ENCODE results near the gene DIPK1C.

The DIPK1C gene

GRCh38 chr18:74479486-74480148, 22.5 kb upstream of the DIPK1C start:
- no peaks in the 10 kb centered on the region for H3K9me3 ChIP-seq (ENCODE audit: low read length)
- no peaks in the 10 kb centered on the region for H3K36me3 ChIP-seq (ENCODE audit: insufficient read depth, low read length)
- no peaks in the 10 kb centered on the region for H3K27me3 ChIP-seq (ENCODE audit: control insufficient read depth in 1 of 2, insufficient read depth in 2 of 2, low read length in 2 of 2)
- H3K4me3 ChIP-seq (ENCODE audit: low read depth in 1 of 2, low read length in 2 of 2), result no peak overlapping the region
- no peak overlapping the region for H3K9ac ChIP-seq (ENCODE audit: low read length)
- peaks cover 3% of the 10 kb centered on the region for H3K4me1 ChIP-seq (ENCODE audit: insufficient read depth, low read length)
- no peak overlapping the region for H3K27ac ChIP-seq (ENCODE audit: low read depth, low read length)

GRCh38 chr18:74478880-74479279, 21.8 kb upstream of the DIPK1C start:
- Histone ChIP-seq H3K27ac (ENCODE audit: low read depth, low read length) (no peak overlapping the region), H3K4me1 (ENCODE audit: insufficient read depth, low read length) (no peaks in the 10 kb centered on the region)

GRCh38 chr18:74478316-74478715, 21.2 kb upstream of the DIPK1C start:
- Histone ChIP-seq H3K4me3 (ENCODE audit: low read depth in 1 of 2, low read length in 2 of 2) (no peak overlapping the region), H3K27me3 (ENCODE audit: control insufficient read depth in 1 of 2, insufficient read depth in 2 of 2, low read length in 2 of 2) (no peaks in the 10 kb centered on the region), H3K36me3 (ENCODE audit: insufficient read depth, low read length) (no peaks in the 10 kb centered on the region), H3K9me3 (ENCODE audit: low read length) (no peaks in the 10 kb centered on the region), H3K9ac (ENCODE audit: low read length) (no peak overlapping the region), H3K27ac (ENCODE audit: low read depth, low read length) (no peak overlapping the region), H3K4me1 (ENCODE audit: insufficient read depth, low read length) (no peaks in the 10 kb centered on the region)

More at GRCh38 chr18:74478880-74479279, 21.8 kb upstream of the DIPK1C start:
- H3K4me3 ChIP-seq (ENCODE audit: low read depth in 1 of 2, low read length in 2 of 2), result no peak overlapping the region
- no peak overlapping the region for H3K9ac ChIP-seq (ENCODE audit: low read length)
- no peaks in the 10 kb centered on the region for H3K36me3 ChIP-seq (ENCODE audit: insufficient read depth, low read length)
- H3K9me3 ChIP-seq (ENCODE audit: low read length), result no peaks in the 10 kb centered on the region
- no peaks in the 10 kb centered on the region for H3K27me3 ChIP-seq (ENCODE audit: control insufficient read depth in 1 of 2, insufficient read depth in 2 of 2, low read length in 2 of 2)

GRCh38 chr18:74477771-74478170, 20.7 kb upstream of the DIPK1C start:
- no peak overlapping the region for H3K27ac ChIP-seq (ENCODE audit: low read depth, low read length)
- no peak overlapping the region for H3K4me3 ChIP-seq (ENCODE audit: low read depth in 1 of 2, low read length in 2 of 2)
- H3K9me3 ChIP-seq (ENCODE audit: low read length), result no peaks in the 10 kb centered on the region
- no peaks in the 10 kb centered on the region for H3K4me1 ChIP-seq (ENCODE audit: insufficient read depth, low read length)
- no peak overlapping the region for H3K9ac ChIP-seq (ENCODE audit: low read length)
- H3K27me3 ChIP-seq (ENCODE audit: control insufficient read depth in 1 of 2, insufficient read depth in 2 of 2, low read length in 2 of 2), result no peaks in the 10 kb centered on the region
- H3K36me3 ChIP-seq (ENCODE audit: insufficient read depth, low read length), result no peaks in the 10 kb centered on the region

- Histone ChIP-seq H3K4me1 (ENCODE audit: insufficient read depth, low read length) (no peaks in the 10 kb centered on the region), H3K9ac (ENCODE audit: low read length) (no peak overlapping the region)
These were observed 19.0 kb upstream of the DIPK1C start for GRCh38 chr18:74476140-74476539.

GRCh38 chr18:74473976-74474640, 17.0 kb upstream of the DIPK1C start:
- Histone ChIP-seq H3K9ac (ENCODE audit: low read length) (no peak overlapping the region), H3K4me1 (ENCODE audit: insufficient read depth, low read length) (peaks cover 2% of the 10 kb centered on the region), H3K27me3 (ENCODE audit: control insufficient read depth in 1 of 2, insufficient read depth in 2 of 2, low read length in 2 of 2) (no peaks in the 10 kb centered on the region), H3K27ac (ENCODE audit: low read depth, low read length) (no peak overlapping the region), H3K36me3 (ENCODE audit: insufficient read depth, low read length) (no peaks in the 10 kb centered on the region), H3K9me3 (ENCODE audit: low read length) (no peaks in the 10 kb centered on the region), H3K4me3 (ENCODE audit: low read depth in 1 of 2, low read length in 2 of 2) (no peak overlapping the region)

More at GRCh38 chr18:74476140-74476539, 19.0 kb upstream of the DIPK1C start:
- H3K9me3 ChIP-seq (ENCODE audit: low read length), result no peaks in the 10 kb centered on the region
- no peak overlapping the region for H3K4me3 ChIP-seq (ENCODE audit: low read depth in 1 of 2, low read length in 2 of 2)
- H3K36me3 ChIP-seq (ENCODE audit: insufficient read depth, low read length), result no peaks in the 10 kb centered on the region
- no peaks in the 10 kb centered on the region for H3K27me3 ChIP-seq (ENCODE audit: control insufficient read depth in 1 of 2, insufficient read depth in 2 of 2, low read length in 2 of 2)
- H3K27ac ChIP-seq (ENCODE audit: low read depth, low read length), result no peak overlapping the region

- Histone ChIP-seq H3K9ac (ENCODE audit: low read length) (no peak overlapping the region), H3K36me3 (ENCODE audit: insufficient read depth, low read length) (no peaks in the 10 kb centered on the region), H3K27ac (ENCODE audit: low read depth, low read length) (no peak overlapping the region)
These were observed 15.2 kb upstream of the DIPK1C start for GRCh38 chr18:74472312-74472711.

GRCh38 chr18:74468547-74469061, 11.5 kb upstream of the DIPK1C start:
- Histone ChIP-seq H3K4me1 (ENCODE audit: insufficient read depth, low read length) (peaks cover 12% of the 10 kb centered on the region), H3K27me3 (ENCODE audit: control insufficient read depth in 1 of 2, insufficient read depth in 2 of 2, low read length in 2 of 2) (no peaks in the 10 kb centered on the region), H3K36me3 (ENCODE audit: insufficient read depth, low read length) (no peaks in the 10 kb centered on the region), H3K27ac (ENCODE audit: low read depth, low read length) (no peak overlapping the region), H3K9ac (ENCODE audit: low read length) (no peak overlapping the region), H3K4me3 (ENCODE audit: low read depth in 1 of 2, low read length in 2 of 2) (no peak overlapping the region), H3K9me3 (ENCODE audit: low read length) (no peaks in the 10 kb centered on the region)

More at GRCh38 chr18:74472312-74472711, 15.2 kb upstream of the DIPK1C start:
- no peaks in the 10 kb centered on the region for H3K9me3 ChIP-seq (ENCODE audit: low read length)
- H3K27me3 ChIP-seq (ENCODE audit: control insufficient read depth in 1 of 2, insufficient read depth in 2 of 2, low read length in 2 of 2), result no peaks in the 10 kb centered on the region
- H3K4me1 ChIP-seq (ENCODE audit: insufficient read depth, low read length), result peaks cover 12% of the 10 kb centered on the region
- no peak overlapping the region for H3K4me3 ChIP-seq (ENCODE audit: low read depth in 1 of 2, low read length in 2 of 2)

GRCh38 chr18:74465775-74466174, 8.7 kb upstream of the DIPK1C start:
- H3K9ac ChIP-seq (ENCODE audit: low read length), result no peak overlapping the region
- no peaks in the 10 kb centered on the region for H3K36me3 ChIP-seq (ENCODE audit: insufficient read depth, low read length)
- no peaks in the 10 kb centered on the region for H3K27me3 ChIP-seq (ENCODE audit: control insufficient read depth in 1 of 2, insufficient read depth in 2 of 2, low read length in 2 of 2)
- H3K27ac ChIP-seq (ENCODE audit: low read depth, low read length), result no peak overlapping the region
- no peak overlapping the region for H3K4me3 ChIP-seq (ENCODE audit: low read depth in 1 of 2, low read length in 2 of 2)
- H3K9me3 ChIP-seq (ENCODE audit: low read length), result no peaks in the 10 kb centered on the region
- peaks cover 12% of the 10 kb centered on the region for H3K4me1 ChIP-seq (ENCODE audit: insufficient read depth, low read length)

- no peaks in the 10 kb centered on the region for H3K36me3 ChIP-seq (ENCODE audit: insufficient read depth, low read length)
- peaks cover 9% of the 10 kb centered on the region for H3K4me1 ChIP-seq (ENCODE audit: insufficient read depth, low read length)
- H3K9me3 ChIP-seq (ENCODE audit: low read length), result no peaks in the 10 kb centered on the region
- no peaks in the 10 kb centered on the region for H3K27me3 ChIP-seq (ENCODE audit: control insufficient read depth in 1 of 2, insufficient read depth in 2 of 2, low read length in 2 of 2)
- no peak overlapping the region for H3K4me3 ChIP-seq (ENCODE audit: low read depth in 1 of 2, low read length in 2 of 2)
- no peak overlapping the region for H3K27ac ChIP-seq (ENCODE audit: low read depth, low read length)
- no peak overlapping the region for H3K9ac ChIP-seq (ENCODE audit: low read length)
These were observed 6.9 kb upstream of the DIPK1C start for GRCh38 chr18:74463983-74464382.

- peaks cover 4% of the 10 kb centered on the region for H3K4me1 ChIP-seq (ENCODE audit: insufficient read depth, low read length)
- H3K9ac ChIP-seq (ENCODE audit: low read length), result no peak overlapping the region
- no peaks in the 10 kb centered on the region for H3K36me3 ChIP-seq (ENCODE audit: insufficient read depth, low read length)
- H3K27ac ChIP-seq (ENCODE audit: low read depth, low read length), result no peak overlapping the region
- H3K9me3 ChIP-seq (ENCODE audit: low read length), result no peaks in the 10 kb centered on the region
- no peak overlapping the region for H3K4me3 ChIP-seq (ENCODE audit: low read depth in 1 of 2, low read length in 2 of 2)
- no peaks in the 10 kb centered on the region for H3K27me3 ChIP-seq (ENCODE audit: control insufficient read depth in 1 of 2, insufficient read depth in 2 of 2, low read length in 2 of 2)
These were observed 6.1 kb upstream of the DIPK1C start for GRCh38 chr18:74463254-74463653.

All from muscle layer of colon (tissue), 2 donors.